GM12878 (cell line): ENCODE measurements around the gene PSMG3. TPM values are rescaled to one million over a fixed set of nuclear protein-coding genes. Genes with fewer than 3 reads are reported as not detected.

Experiments used
- CTCF ChIP-seq, 3 experiments: IDR thresholded peaks in 2 of 3; conservative IDR thresholded peaks in 1 of 3; 2 replicates each; pipeline ENCODE4 v1.5.1; 2011; ENCODE audit warnings: low read depth in 3 of 3, low read length in 3 of 3, mild to moderate bottlenecking in 3 of 3, control low read depth in 2 of 3, moderate library complexity in 2 of 3, inconsistent platforms in 1 of 3, mixed read lengths in 1 of 3; ENCODE audit not compliant: control insufficient read depth in 2 of 3, insufficient read depth in 1 of 3; ENCODE audit errors: extremely low read depth in 1 of 3
- HDGF ChIP-seq: fragments of 450-650 bp; IDR thresholded peaks from 2 replicates; pipeline ENCODE4 v1.6.1; 2016; ENCODE audit warnings: antibody characterized with exemption
- MEF2B ChIP-seq: fragments of 450-650 bp; IDR thresholded peaks from 2 replicates; pipeline ENCODE4 v1.6.1; 2018; ENCODE audit warnings: mild to moderate bottlenecking, moderate library complexity; ENCODE audit not compliant: partially characterized antibody, poor library complexity, severe bottlenecking
- NR2C1 ChIP-seq: fragments of 450-650 bp; IDR thresholded peaks from 2 replicates; pipeline ENCODE4 v1.6.1; 2017; ENCODE audit warnings: antibody characterized with exemption, mild to moderate bottlenecking, moderate library complexity
- POLR2AphosphoS2 ChIP-seq: IDR thresholded peaks from 2 replicates; pipeline ENCODE4 v1.6.1; 2011; ENCODE audit warnings: low read depth, mild to moderate bottlenecking, low read length, improper control_type of control experiment, moderate library complexity
- SPI1 ChIP-seq: IDR thresholded peaks from 2 replicates; pipeline ENCODE4 v1.6.1; 2011; ENCODE audit warnings: low read depth, mild to moderate bottlenecking, low read length, moderate library complexity, borderline replicate concordance; ENCODE audit not compliant: insufficient read depth
- TARDBP ChIP-seq: IDR thresholded peaks from 2 replicates; pipeline ENCODE4 v1.6.1; 2016; ENCODE audit warnings: borderline replicate concordance
- ZBED1 ChIP-seq: IDR thresholded peaks from 2 replicates; pipeline ENCODE4 v1.6.1; 2016; ENCODE audit warnings: borderline replicate concordance
- ZNF274 ChIP-seq: IDR thresholded peaks from one replicate; pipeline ENCODE4 v1.8.0; 2011; ENCODE audit not compliant: insufficient read length, insufficient read depth
- ZNF592 ChIP-seq: fragments of 450-650 bp; IDR thresholded peaks from 2 replicates; pipeline ENCODE4 v1.6.1; 2017; ENCODE audit warnings: mild to moderate bottlenecking, moderate library complexity
- polyA plus RNA-seq, 11 experiments: library from polyadenylated mRNA; depleted of rRNA in 4 of 11; unstranded in 6 of 11; stranded (reverse) in 5 of 11; fragments of >200 nt; fragmentation: Nextera tagmentation in 4 of 11; fragmentation: Illumina TruSeq in 1 of 11; extraction: Ambion mirVana in 4 of 11; extraction: Trizol in 1 of 11; gene quantifications; 1 replicate in 1 of 11; 2 replicates in 10 of 11; pipeline versions ENCODE4 v1.2.1 to v1.2.3, GENCODE V29; 2011 to 2016; ENCODE audit warnings: inconsistent platforms in 2 of 11, missing spikeins in 2 of 11, low read depth in 1 of 11
- total RNA-seq, 4 experiments: library from RNA; depleted of rRNA in 3 of 4; stranded (reverse); fragments of >200 nt in 3 of 4; fragmentation: Illumina TruSeq in 1 of 4; extraction: Trizol in 1 of 4; gene quantifications; 2 replicates each; pipeline versions ENCODE4 v1.2.1 to v1.2.3, GENCODE V29; 2013 to 2021

The PSMG3 gene
- total and polyA plus RNA-seq, 10 of the 15 experiments (the other 5 are each of a cell fraction or from before 2014, with no cell fraction given): 23.9 to 115 (median 60.6) TPM

GRCh38 chr7:1546909-1547776 lies 22.7 kb downstream of the PSMG3 start (continued):
- no peak for TF ChIP-seq CTCF (IDR thresholded peaks at IDR 0.05 in 2 of 3, conservative IDR thresholded peaks at IDR 0.05 in 1 of 3; ENCODE audit: control insufficient read depth in 2 of 3, extremely low read depth in 1 of 3, insufficient read depth in 1 of 3, low read depth in 3 of 3, low read length in 3 of 3)
- no peak for TF ChIP-seq ZNF592
- no peak for TF ChIP-seq NR2C1
- no peak for TF ChIP-seq ZNF274
- no peak for TF ChIP-seq SPI1
- TF ChIP-seq ZBED1: no peak
- no peak for TF ChIP-seq HDGF
- TF ChIP-seq TARDBP: no peak
- TF ChIP-seq MEF2B: no peak
- TF ChIP-seq POLR2AphosphoS2: no peak
